ENCODE measurements around the gene SLC27A1. TPM values are rescaled to one million over a fixed set of nuclear protein-coding genes. Genes with fewer than 3 reads are reported as not detected.

Gene SLC27A1
- total and polyA plus RNA-seq, 2 donors (not counting 3 experiments of a cell fraction or from before 2014, with no cell fraction given) = 10.4 to 13.5 TPM

- no peaks in the 10 kb centered on the region for H3K9me1 ChIP-seq (replicated peaks; ENCODE audit: control insufficient read depth, extremely low read depth, insufficient read depth, low read length)
- intact Hi-C loops (cut with micrococcal nuclease) (no loop called here), dilution Hi-C loops (cut with MboI; ENCODE audit: extremely low pct_ligation_motif_present, low sequenced_read_pairs) (no loop called here)
- no peak overlapping the region for H3K27ac ChIP-seq (ENCODE audit: insufficient read depth, low read depth, low read length)
- H3K36me3 ChIP-seq (ENCODE audit: control insufficient read depth in 2 of 2, extremely low read depth in 1 of 2, insufficient read depth in 2 of 2, low read length in 2 of 2) = no peaks in the 10 kb centered on the region
- H3K4me3 ChIP-seq (replicated peaks in 1 of 3; ENCODE audit: insufficient read depth in 1 of 3, low read depth in 1 of 3, low read length in 3 of 3) = no peak overlapping the region
- no peak for FAIRE-seq
- no peak overlapping the region for H3K9ac ChIP-seq (replicated peaks; ENCODE audit: extremely low read depth, insufficient read depth, low read length)
- H3K4me2 ChIP-seq (ENCODE audit: insufficient read depth, low read length) = no peak overlapping the region
- no peaks in the 10 kb centered on the region for H4K20me1 ChIP-seq (replicated peaks; ENCODE audit: control insufficient read depth, extremely low read depth, insufficient read depth, low read length)
- H2AFZ ChIP-seq (ENCODE audit: low read depth, low read length) = no peak overlapping the region
- ChIA-PET CTCF (interaction anchor here (1.0 to 1.4 kb wide), 3 partner anchors 25 to 154 kb away, joined by 3 to 4 read pairs (median 3); partner anchors contain the start of genes CCDC194 and PGLS), POLR2A (no interaction called here)
- H3K79me2 ChIP-seq (ENCODE audit: control insufficient read depth, insufficient read depth, low read length) = no peaks in the 10 kb centered on the region
- DNase-seq (ENCODE audit: low read depth, low spot score) = no peak
- no peaks in the 10 kb centered on the region for H3K9me3 ChIP-seq (replicated peaks; ENCODE audit: control insufficient read depth, insufficient read depth, low read length)
- no peak for TF ChIP-seq MYC (IDR thresholded peaks at IDR 0.05; ENCODE audit: low read depth, low read length)
- no peak for TF ChIP-seq POLR2A (IDR thresholded peaks at IDR 0.05; ENCODE audit: low read depth, low read length)
- TF ChIP-seq JUN (IDR thresholded peaks at IDR 0.05; ENCODE audit: borderline replicate concordance, insufficient read depth, insufficient read length, low read depth) = no peak
- TF ChIP-seq EZH2 (IDR thresholded peaks at IDR 0.05; ENCODE audit: borderline replicate concordance, low read depth, low read length, severe bottlenecking) = no peak
- H3K4me1 ChIP-seq (ENCODE audit: control insufficient read depth, extremely low read depth, insufficient read depth, low read length) = peaks cover 6% of the 10 kb centered on the region
- no TSS peak for BruUV-seq (replicated peaks)
- no peaks in the 10 kb centered on the region for H3K27me3 ChIP-seq (ENCODE audit: control insufficient read depth in 2 of 2, insufficient read depth in 2 of 2, low read length in 2 of 2)
These were observed 77.8 kb downstream of the SLC27A1 start for GRCh38 chr19:17548145-17548544.

- ChIA-PET POLR2A (interaction anchor here (0.7 kb wide), 1 partner anchor 732 kb away, joined by 3 read pairs; the partner anchor contains the start of gene JUND), CTCF (interaction anchor here (0.6 to 1.1 kb wide), 3 partner anchors 8 to 209 kb away, joined by 3 to 4 read pairs (median 4); partner anchors contain the start of gene CCDC194)
- dilution Hi-C loops (cut with MboI; ENCODE audit: extremely low pct_ligation_motif_present, low sequenced_read_pairs) (no loop called here), intact Hi-C loops (cut with micrococcal nuclease) (no loop called here)
- Histone ChIP-seq H3K36me3 (ENCODE audit: control insufficient read depth in 2 of 2, extremely low read depth in 1 of 2, insufficient read depth in 2 of 2, low read length in 2 of 2) (no peaks in the 10 kb centered on the region), H3K9ac (replicated peaks; ENCODE audit: extremely low read depth, insufficient read depth, low read length) (no peak overlapping the region), H3K27me3 (ENCODE audit: control insufficient read depth in 2 of 2, insufficient read depth in 2 of 2, low read length in 2 of 2) (no peaks in the 10 kb centered on the region), H3K9me3 (replicated peaks; ENCODE audit: control insufficient read depth, insufficient read depth, low read length) (no peaks in the 10 kb centered on the region), H3K4me3 (replicated peaks in 1 of 3; ENCODE audit: insufficient read depth in 1 of 3, low read depth in 1 of 3, low read length in 3 of 3) (no peak overlapping the region), H3K27ac (ENCODE audit: insufficient read depth, low read depth, low read length) (no peak overlapping the region), H3K4me1 (ENCODE audit: control insufficient read depth, extremely low read depth, insufficient read depth, low read length) (peaks cover 14% of the 10 kb centered on the region), H3K4me2 (ENCODE audit: insufficient read depth, low read length) (no peak overlapping the region), H4K20me1 (replicated peaks; ENCODE audit: control insufficient read depth, extremely low read depth, insufficient read depth, low read length) (no peaks in the 10 kb centered on the region), H3K79me2 (ENCODE audit: control insufficient read depth, insufficient read depth, low read length) (no peaks in the 10 kb centered on the region), H2AFZ (ENCODE audit: low read depth, low read length) (no peak overlapping the region), H3K9me1 (replicated peaks; ENCODE audit: control insufficient read depth, extremely low read depth, insufficient read depth, low read length) (no peaks in the 10 kb centered on the region)
- no TSS peak for BruUV-seq (replicated peaks)
- no peak for DNase-seq (ENCODE audit: low read depth, low spot score)
- no peak for FAIRE-seq
- no peak for TF ChIP-seq FOS (IDR thresholded peaks at IDR 0.05; ENCODE audit: borderline replicate concordance, insufficient read depth, low read length)
- no peak for TF ChIP-seq MYC (IDR thresholded peaks at IDR 0.05; ENCODE audit: low read depth, low read length)
- TF ChIP-seq JUN (IDR thresholded peaks at IDR 0.05; ENCODE audit: borderline replicate concordance, insufficient read depth, insufficient read length, low read depth) = no peak
- no peak for TF ChIP-seq POLR2AphosphoS5 (IDR thresholded peaks at IDR 0.05; ENCODE audit: insufficient read depth, low read depth, low read length)
These were observed 78.9 kb downstream of the SLC27A1 start for GRCh38 chr19:17549085-17549740.

Data from endothelial cell of umbilical vein (primary cell).